GM18858 (cell line): ENCODE data around the gene DOC2B.
"Not testable (repeated sequence)": the region's sequence is repeated elsewhere in the genome, so short reads cannot be mapped to it uniquely, and the experiment has no call there.

ENCODE experiments used
- ATAC-seq: cut with Tn5 transposase; IDR thresholded peaks from one replicate; pipeline ENCODE4 v1.9.1; 2021; ENCODE audit not compliant: unreplicated experiment

Gene DOC2B

DNA sequence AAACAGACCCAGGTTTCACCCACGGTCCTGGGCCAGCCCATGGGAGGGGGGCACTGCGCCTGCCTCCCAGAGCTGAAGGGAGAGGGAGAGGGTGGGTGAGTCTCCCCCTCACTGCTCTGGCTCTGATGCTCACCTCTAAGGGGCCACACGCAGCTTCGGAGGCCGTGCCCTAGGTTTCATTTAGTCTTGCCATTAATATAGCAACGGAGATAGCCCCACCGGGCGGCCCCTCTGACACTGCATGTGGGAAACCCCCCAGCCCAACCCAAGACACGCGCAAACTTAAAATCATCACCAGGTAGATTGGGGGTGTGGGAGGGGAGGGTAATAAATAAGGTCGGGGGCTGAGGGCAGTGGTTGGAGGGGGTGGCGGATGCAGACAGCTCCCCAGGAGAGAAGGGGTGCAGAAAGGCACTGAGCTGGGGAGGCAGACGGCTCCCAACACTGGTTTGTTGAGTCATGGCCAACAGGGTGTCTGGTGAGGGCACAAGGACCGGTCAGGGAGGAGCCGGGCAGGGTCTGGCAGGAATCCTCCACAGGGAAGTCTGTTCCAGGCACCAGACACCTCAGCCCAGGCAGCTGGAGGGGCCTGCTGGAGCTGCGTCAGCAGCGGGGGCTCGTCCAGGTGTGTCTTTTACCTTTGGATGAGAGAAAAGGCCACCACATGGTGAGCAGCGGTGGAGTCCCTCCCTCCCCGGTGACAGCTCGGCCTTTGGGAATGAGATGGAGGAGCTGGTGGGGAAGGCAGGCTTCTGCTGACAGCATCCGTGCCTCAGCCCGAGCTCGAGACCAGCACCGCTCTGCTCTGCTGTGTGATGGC lies 32.0 kb upstream of the DOC2B start:
- no peak for ATAC-seq

DNA sequence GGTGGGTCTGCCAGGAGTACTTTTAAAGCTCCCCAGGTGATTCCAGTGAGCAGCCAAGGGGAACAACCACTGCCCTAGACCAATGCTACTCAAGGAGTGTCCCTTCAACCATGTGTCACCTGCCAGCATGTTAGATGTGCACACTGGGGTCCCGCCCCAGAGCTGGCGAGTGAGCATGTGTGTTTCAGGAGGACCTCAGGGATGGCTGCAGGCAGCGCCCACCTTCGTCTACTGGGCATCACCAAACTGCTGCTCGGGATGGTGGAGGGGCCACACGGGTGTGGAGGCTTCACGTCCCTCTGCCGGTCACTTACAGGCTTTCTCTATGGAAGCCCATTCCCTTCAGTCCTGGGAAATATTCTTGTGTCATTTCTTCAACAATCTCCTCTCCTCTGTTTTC lies 29.0 kb upstream of the DOC2B start:
- no peak for ATAC-seq

DNA sequence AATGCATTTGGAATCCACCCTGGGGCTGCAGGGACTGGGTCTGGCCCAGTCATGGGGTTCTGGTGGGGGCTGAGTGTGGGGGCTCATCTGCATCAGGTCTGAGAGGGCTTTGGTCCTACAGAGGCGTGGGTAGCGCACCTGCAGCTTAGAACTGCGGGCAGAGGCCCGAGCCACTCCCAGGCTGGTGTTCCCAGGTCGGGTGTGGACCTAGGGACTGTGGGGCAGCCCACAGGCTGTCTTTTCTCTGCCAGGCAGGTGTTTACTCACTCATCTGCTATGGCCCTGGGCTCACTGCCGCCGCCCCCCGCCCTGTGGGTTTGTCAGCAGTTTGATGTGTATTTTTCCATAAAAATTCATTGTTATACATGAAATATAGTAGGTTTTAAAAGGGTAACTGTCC lies 27.0 kb upstream of the DOC2B start:
- ATAC-seq = no peak

DNA sequence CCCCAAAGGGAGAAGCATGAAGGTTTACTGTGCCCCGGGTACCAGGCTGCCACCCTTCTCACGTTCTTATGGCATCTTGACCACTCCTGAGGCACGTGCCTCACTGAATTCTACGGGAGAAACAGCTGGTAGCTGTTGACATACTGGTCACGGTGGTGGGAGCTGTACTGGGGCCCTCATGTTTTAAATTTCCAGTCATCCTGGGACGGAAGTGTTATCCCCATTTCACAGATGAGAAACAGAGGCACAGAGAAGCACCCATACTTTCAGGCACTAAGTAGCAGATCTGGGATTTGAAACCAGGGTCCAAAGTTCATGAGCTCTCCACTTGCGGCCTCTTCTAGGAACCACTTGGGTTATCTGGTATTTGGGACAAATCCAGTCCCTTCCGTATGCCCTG lies 26.3 kb upstream of the DOC2B start:
- ATAC-seq = no peak

DNA sequence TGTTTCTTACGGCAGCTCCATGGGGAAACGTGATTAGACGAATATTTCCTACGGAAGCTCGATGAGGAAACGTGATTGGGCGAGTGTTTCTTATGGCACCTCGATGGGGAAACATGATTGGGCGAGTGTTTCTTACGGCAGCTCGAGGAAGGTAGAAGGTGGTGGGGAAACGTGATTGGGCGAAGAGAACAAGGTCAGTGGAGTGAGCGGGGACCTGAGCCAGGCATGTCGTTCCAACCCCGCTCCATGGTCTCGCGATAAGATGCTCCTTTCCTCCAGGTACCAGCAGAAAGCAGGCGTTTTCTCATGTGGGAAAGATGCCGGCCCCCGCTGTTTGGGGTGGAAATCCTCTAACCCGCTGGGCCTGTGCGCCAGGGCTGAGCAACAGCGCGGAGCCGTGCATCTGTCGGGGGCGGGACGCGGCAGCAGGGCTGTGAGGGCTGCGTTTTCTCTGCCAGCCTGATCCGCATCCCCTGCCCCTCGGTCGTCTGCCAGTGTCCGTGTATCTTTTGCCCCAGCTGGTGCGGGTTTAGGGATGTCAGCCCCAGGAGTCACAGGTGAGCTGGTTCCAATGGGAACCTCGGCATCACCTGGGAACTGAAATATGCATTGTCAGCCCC lies 25.6 kb upstream of the DOC2B start:
- ATAC-seq = no peak

DNA sequence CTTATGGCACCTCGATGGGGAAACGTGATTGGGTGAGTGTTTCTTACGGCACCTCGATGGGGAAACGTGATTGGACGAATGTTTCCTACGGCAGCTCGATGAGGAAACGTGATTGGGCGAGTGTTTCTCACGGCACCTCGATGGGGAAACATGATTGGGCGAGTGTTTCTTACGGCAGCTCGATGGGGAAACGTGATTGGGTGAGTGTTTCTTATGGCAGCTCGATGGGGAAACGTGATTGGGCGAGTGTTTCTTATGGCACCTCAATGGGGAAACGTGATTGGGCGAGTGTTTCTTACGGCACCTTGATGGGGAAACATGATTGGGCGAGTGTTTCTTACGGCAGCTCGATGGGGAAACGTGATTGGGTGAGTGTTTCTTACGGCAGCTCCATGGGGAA lies 25.0 kb upstream of the DOC2B start:
- not testable (repeated sequence) for ATAC-seq

DNA sequence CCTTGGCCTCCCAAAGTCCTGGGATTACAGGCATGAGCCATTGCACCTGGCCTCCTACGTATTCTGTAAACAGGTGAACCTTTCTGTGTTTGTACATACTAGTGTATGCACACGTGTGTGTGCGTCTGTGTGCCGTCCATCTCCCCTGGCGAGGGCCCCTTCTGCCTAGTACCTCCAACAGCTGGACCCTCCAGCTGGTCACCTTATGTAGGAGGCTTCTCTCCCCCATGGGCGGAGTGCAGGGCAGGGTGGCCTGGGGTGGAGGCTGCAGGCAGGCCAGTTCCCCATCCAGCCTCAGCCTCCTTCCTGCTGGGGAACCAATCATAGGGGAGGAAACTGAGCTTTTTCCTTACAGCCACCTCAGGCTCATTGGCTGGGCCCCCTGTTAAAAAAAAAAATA lies 24.4 kb upstream of the DOC2B start:
- no peak for ATAC-seq

DNA sequence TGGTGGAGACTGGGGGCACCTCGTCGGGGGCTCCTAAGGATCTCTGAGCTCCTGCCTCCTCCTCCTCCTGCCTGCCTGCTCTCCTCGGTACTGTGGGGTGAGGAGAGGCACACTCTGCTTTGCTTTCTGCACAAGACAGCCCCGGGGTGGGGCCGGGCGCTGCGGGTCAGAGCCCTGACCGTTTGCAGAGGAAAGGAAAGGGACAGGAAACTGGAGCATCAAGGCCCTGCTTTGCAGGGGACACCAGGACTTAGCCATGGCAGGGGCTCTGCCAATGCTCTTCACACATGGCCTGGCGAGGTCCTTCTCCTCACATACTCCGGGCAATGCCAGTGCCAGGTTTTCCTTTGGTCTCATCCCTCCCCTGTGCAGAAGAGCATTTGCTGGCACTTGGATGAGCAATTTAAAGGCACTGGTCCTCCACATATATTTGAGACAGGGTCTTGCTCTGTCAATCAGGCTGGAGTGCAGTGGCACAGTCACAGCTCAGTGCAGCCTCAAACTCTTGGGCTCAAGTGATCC lies 23.8 kb upstream of the DOC2B start:
- ATAC-seq = no peak

DNA sequence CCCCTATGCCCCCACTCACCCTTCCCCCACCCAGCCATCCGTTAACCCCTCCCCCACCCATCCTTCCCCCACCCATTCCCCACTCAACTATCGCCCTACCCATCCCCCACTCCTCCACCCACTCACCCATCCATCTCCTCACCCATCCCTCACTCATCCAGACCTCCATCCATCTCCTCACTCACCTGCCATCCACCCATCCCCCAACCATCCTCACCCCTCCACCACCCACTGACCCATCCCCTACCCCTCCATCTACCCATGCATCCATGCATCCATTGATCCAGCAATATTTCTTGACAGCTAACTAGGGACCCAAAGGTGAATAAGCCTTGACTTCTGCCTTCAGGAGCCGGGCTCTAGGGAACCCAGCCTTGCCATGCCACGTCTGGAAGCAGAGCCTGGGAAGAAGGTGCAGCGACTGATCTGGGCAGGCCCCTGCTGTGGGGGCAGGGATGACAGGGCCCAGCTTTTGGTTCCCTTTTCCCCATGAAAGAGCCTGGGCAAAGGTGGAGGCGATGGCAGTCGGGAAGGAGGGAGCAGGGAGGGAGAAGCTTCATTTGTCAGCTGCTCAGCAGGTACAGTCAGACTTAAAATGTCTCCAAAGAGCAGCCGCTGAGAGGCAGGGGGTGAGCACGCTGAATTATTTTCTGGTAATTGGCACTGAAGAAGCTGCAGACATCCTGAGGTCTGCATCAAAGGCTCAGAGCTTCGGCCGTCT lies 23.1 kb upstream of the DOC2B start:
- ATAC-seq = no peak

DNA sequence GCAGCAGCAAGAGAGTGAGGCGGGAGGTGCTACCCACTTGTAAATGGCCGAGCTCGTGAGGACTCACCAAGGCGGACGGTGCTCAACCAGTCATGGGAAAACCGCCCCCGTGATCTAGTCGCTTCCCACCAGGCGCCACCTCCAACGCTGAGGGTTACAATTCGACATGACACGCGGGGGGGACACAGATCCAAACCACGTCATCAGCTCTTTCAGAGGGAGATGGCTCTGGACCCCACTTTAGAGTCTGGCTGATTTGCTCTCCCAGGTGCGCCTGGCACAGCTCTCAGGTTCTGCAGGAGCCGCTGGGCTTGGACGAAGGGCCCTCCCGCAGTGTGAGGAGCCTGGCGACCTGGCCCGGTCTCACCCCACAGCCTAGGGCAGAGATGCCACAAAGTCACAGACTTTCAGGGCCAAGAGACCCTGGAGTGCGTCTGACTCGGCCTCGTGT lies 21.1 kb upstream of the DOC2B start:
- ATAC-seq = no peak

DNA sequence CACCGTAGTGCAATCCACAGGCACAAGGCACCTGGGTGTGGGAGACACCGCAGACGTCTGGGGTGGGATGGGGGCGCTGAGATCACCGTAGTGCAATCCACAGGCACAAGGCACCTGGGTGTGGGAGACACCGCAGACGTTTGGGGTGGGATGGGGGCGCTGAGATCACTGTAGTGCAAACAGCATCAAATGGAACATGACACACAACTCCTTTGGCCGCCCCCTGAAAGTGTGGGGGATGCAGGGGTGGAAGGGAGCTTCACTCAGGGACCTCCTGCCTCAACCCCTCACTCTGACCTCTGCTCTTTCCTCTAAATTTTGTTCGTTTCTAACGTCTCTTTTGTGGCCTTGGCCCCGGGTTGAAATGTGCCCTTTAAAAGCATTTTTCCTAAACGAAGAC lies 20.3 kb upstream of the DOC2B start:
- not testable (repeated sequence) for ATAC-seq

DNA sequence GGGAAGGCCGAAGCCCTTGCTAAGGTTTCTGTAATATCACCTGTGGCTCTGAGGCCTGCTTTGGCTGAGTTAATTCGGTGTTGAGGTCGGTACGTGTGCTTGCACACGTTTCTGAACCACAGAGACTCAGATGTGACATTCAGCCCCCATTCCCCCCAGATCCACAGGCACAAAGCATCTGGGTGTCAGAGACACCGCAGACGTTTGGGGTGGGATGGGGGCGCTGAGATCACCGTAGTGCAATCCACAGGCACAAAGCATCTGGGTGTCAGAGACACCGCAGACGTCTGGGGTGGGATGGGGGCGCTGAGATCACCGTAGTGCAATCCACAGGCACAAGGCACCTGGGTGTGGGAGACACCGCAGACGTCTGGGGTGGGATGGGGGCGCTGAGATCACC lies 19.8 kb upstream of the DOC2B start:
- not testable (repeated sequence) for ATAC-seq

DNA sequence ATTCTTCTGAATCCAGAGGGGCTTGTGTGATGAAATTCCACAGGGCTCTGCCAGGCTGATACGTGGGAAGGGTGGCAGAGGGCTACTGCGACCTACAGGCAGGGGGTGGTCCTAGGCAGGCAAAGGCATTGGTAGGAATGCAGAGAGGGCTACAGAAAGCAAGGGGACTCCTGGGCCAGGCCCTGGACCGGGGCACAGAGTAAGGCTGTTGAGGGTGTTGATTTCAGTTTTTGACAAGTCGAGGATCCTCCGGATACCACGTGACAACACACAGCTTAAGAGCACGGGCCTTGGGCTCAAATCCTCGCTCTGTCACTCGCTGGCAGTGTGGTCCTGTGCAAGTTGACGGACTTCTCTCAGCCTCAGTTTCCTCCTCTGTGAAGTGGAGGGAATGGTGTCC lies 19.1 kb upstream of the DOC2B start:
- no peak for ATAC-seq

DNA sequence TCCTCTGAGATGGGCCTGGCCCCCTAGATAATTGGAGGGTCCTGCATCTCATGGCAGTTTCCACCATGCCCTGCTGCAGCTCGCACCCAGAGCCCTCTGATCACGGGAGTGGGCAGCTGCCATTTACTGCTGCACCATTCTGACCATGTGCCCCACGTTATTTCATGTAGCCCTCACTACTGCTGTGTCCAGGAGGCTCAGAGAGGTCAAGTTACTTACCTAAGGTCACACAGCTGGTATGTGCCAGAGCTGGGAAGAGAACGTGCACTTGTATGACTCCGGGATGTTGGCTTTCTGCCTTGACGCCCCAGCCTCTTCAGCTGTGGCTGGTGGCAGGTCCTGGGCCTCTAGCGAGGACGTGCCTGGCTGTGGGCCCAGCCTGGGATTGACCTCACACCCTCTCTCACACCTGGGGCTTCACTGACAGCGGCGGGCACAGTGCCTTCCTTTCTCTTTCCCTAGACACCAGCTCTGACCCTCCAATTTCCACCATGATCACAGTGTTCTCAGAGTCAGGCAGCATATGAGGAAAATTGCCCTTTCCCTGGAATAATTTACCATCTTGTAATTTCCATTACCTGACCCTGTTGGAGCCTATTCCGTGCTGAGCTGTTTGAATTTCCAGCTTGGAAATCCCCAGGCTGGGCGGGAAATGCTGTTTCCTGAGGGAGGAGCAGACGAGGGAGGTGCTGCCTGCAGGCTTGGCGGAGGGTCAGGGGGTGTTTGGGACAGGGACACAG lies 18.5 kb upstream of the DOC2B start:
- ATAC-seq = no peak

DNA sequence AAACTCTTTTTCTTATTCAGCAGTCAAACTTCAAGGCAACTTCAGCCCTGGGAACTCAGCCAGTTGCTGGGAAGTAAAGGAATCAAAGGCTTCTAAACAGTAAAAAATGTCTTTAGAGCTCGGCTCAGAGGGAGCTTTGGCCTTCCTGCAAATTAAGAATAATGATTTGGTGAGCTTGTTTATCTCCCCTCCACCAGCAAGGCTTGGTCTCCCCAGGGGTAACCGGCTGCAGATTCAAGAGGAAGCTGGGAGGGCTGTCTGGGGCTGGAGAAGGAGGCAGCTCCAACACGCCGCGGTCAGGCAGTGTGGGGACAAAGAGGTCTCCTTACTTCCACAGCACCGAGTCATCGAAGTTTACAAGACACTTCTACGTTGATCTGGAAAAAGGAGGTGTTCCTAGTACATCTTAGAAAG lies 17.7 kb upstream of the DOC2B start:
- no peak for ATAC-seq

DNA sequence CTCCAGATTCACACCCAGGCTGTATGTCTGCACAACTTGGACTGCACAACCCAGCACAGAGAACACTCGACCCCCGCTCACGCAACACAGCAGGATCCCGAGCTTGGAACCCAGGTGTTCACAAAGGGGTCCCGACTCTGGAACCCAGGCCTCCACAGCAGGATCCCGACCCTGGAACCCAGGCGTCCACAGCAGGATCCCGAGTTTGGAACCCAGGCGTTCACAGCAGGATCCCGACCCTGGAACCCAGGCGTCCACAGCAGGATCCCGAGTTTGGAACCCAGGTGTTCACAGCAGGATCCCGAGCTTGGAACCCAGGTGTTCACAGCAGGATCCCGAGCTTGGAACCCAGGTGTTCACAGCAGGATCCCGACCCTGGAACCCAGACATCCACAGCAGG lies 16.8 kb upstream of the DOC2B start:
- not testable (repeated sequence) for ATAC-seq

DNA sequence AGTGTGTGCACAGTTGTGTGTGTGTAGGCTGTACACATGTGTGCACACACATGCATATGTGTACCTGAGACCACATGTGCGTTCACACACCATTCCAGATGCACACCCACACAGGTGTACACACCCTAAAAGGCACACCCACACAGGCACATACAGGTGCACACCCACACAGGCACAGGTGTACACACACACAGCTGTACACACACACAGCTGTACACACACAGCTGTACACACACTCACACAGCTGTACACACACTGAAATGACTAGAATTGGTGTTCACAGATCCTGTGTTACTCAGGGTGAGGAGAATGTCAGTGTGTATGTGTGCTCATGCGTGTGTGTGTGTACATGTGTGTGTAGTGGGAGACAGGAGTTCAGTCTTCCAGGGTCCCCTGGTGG lies 15.9 kb upstream of the DOC2B start:
- no peak for ATAC-seq

DNA sequence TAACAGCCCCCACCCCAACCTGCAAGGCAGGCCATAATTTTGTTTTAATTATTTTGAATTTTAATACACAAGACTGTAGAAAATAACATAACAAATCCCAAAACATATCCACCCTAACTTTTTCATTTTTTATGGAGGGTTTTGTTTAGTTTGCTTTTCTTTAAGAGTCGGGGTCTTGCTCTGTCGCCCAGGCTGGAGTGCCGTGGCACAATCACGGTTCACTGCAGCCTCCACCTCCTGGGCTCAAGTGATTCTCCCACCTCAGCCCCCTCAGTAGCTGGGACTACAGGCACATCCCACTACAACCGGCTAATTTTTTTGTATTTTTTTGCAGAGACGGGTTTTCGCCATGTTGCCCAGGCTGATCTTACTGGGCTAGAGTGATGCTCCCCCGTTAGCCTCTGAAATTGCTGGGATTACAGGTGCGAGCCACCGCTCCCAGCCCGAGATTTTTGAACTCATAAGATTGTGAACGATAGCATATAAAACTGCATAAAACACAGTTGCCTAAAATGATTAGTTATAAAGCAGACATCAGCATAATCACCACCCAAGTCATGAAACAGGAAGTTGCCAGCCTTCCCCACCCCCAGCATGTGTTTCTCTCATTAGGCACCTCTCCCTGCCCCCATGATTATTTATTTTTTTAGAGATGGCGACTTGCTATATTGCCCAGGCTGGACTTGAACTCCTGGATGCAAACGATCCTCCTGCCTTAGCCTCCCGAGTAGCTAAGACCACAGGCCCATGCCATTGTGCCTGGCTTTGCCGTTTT lies 13.6 kb upstream of the DOC2B start:
- ATAC-seq = no peak

DNA sequence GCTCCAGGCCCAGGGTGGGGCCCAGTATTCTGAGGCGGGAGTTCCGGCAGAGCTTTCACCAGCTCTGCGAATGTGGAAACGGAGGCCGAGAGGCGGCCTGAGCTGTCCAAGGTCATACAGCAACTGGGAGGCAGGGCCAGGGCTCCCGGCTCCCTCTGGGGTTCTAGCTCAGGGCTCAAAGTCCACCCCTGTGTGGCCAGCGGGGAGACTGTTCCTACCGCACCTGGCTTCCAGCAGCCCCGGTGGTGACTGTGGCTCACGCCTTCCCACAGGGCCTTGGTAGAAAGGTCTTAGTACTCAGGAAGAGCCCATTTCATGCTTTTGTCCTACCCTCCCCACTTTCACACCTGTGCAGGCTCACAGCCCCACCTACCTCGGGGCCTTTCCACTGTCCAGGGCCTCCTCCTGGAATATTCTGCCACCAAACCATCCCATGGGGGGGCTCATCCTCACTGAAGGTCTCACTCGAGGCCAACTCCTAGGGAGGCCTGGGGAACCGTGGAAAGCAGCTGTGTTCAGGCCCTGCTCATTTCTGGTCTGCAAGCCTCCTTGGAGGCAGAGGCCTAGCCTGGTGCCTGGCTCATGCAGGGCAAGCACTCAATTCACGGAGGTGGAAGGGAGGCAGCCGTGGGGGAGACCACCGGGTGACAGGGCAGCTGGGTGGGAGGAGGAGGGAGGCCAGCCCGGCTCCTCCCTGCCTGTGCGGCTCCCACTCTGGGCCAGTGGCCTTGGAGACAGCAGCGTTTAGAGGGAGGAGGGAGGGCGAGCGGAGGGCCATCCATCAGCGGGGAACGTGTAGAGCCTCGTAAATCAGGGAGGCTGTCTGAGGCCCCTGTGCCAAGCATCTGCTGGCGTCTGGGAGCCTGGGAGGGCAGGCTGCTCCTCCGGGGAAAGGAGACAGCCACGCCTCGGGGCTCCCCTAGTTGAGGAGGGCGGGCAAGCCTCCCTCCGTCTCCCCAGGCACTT lies 12.7 kb upstream of the DOC2B start:
- ATAC-seq = no peak
